GM21723 (cell line): ENCODE measurements around the gene DOK7.
"Not testable (repeated sequence)": the region's sequence is repeated elsewhere in the genome, so short reads cannot be mapped to it uniquely, and the experiment has no call there.

ENCODE experiments used
- ATAC-seq: cut with Tn5 transposase; IDR thresholded peaks from one replicate; pipeline ENCODE4 v1.9.1; 2021; ENCODE audit warnings: mild to moderate bottlenecking, moderate library complexity; ENCODE audit not compliant: unreplicated experiment

Gene DOK7

GRCh38 chr4:3501126-3501824 lies 38.2 kb downstream of the DOK7 start:
- ATAC-seq: no peak

GRCh38 chr4:3501825-3502425 lies 38.8 kb downstream of the DOK7 start:
- no peak for ATAC-seq

- ATAC-seq: no peak
Observed at GRCh38 chr4:3502941-3503936, 40.1 kb downstream of the DOK7 start.

GRCh38 chr4:3505231-3505630 lies 42.1 kb downstream of the DOK7 start:
- no peak for ATAC-seq

GRCh38 chr4:3508542-3508941 lies 45.4 kb downstream of the DOK7 start:
- no peak for ATAC-seq

- ATAC-seq: no peak
Observed at GRCh38 chr4:3510481-3510880, 47.4 kb downstream of the DOK7 start.

GRCh38 chr4:3511187-3511586 lies 48.1 kb downstream of the DOK7 start:
- no peak for ATAC-seq

GRCh38 chr4:3511601-3512000 lies 48.5 kb downstream of the DOK7 start:
- ATAC-seq: not testable (repeated sequence)

- ATAC-seq: no peak
Observed at GRCh38 chr4:3512279-3512678, 49.2 kb downstream of the DOK7 start.

- no peak for ATAC-seq
Observed at GRCh38 chr4:3512719-3513118, 49.6 kb downstream of the DOK7 start.

GRCh38 chr4:3513807-3514206 lies 50.7 kb downstream of the DOK7 start:
- no peak for ATAC-seq

- no peak for ATAC-seq
Observed at GRCh38 chr4:3514221-3514780, 51.2 kb downstream of the DOK7 start.

GRCh38 chr4:3514806-3515501 lies 51.8 kb downstream of the DOK7 start:
- no peak for ATAC-seq

GRCh38 chr4:3515646-3516045 lies 52.5 kb downstream of the DOK7 start:
- ATAC-seq: no peak

GRCh38 chr4:3516061-3516835 lies 53.1 kb downstream of the DOK7 start:
- ATAC-seq: no peak

GRCh38 chr4:3516836-3517730 lies 54.0 kb downstream of the DOK7 start:
- no peak for ATAC-seq

- ATAC-seq: no peak
Observed at GRCh38 chr4:3517731-3518510, 54.8 kb downstream of the DOK7 start.

- ATAC-seq: no peak
Observed at GRCh38 chr4:3518511-3518880, 55.4 kb downstream of the DOK7 start.
